ENCODE measurements around the gene RAB11FIP4. TPM values are rescaled to one million over a fixed set of nuclear protein-coding genes. Genes with fewer than 3 reads are reported as not detected.
A peak's percentile ranks its signal among the peaks of the same experiment; 100 is the strongest.

RAB11FIP4 gene
- total and polyA plus RNA-seq, 9 of the 15 experiments (the other 6 are each of a cell fraction or from before 2014, with no cell fraction given): 0.62 to 16.6 (median 8.9) TPM

- peak overlapping the region in 1 of 2 experiments; percentile 11; a peak in 1 of 4 replicates for H3K9ac ChIP-seq (ENCODE audit: insufficient read depth in 1 of 2, low read depth in 2 of 2, low read length in 2 of 2)
- H2AFZ ChIP-seq (ENCODE audit: low read depth, low read length): 0 out of 2 replicates have a peak overlapping the region, but pooled peaks have one; percentile 35
- no peaks in the 10 kb centered on the region for H3K79me2 ChIP-seq (ENCODE audit: control insufficient read depth, insufficient read depth, low read length)
- no peak overlapping the region for H3K27ac ChIP-seq (ENCODE audit: extremely low read depth, low read depth, low read length)
- no peaks in the 10 kb centered on the region for H3K9me3 ChIP-seq (replicated peaks; ENCODE audit: control insufficient read depth, insufficient read depth, low read depth, low read length)
- in situ Hi-C loops (cut with MboI): no loop called here
- TF ChIP-seq, protein P1, sequence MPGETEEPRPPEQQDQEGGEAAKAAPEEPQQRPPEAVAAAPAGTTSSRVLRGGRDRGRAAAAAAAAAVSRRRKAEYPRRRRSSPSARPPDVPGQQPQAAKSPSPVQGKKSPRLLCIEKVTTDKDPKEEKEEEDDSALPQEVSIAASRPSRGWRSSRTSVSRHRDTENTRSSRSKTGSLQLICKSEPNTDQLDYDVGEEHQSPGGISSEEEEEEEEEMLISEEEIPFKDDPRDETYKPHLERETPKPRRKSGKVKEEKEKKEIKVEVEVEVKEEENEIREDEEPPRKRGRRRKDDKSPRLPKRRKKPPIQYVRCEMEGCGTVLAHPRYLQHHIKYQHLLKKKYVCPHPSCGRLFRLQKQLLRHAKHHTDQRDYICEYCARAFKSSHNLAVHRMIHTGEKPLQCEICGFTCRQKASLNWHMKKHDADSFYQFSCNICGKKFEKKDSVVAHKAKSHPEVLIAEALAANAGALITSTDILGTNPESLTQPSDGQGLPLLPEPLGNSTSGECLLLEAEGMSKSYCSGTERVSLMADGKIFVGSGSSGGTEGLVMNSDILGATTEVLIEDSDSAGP (CRISPR knock-in tag; IDR thresholded peaks at IDR 0.05): no peak
- TF ChIP-seq GATA2 (CRISPR knock-in tag; IDR thresholded peaks at IDR 0.05) (no peak), HDAC1 (IDR thresholded peaks at IDR 0.05) (no peak), ZNF282 (CRISPR knock-in tag; IDR thresholded peaks at IDR 0.05) (no peak), TCF7 (IDR thresholded peaks at IDR 0.05; ENCODE audit: borderline replicate concordance) (no peak), BMI1 (IDR thresholded peaks at IDR 0.05; ENCODE audit: low read length) (no peak), SRSF7 (optimal IDR thresholded peaks at IDR 0.05; ENCODE audit: low read depth, low read length) (no peak), ZNF695 (CRISPR knock-in tag; IDR thresholded peaks at IDR 0.05) (no peak), MAZ (CRISPR knock-in tag; conservative IDR thresholded peaks at IDR 0.05 in 1 of 2, IDR thresholded peaks at IDR 0.05 in 1 of 2) (no peak), MCM5 (IDR thresholded peaks at IDR 0.05; ENCODE audit: low read depth) (no peak), SREBF2 (CRISPR knock-in tag; IDR thresholded peaks at IDR 0.05) (no peak), HDAC6 (IDR thresholded peaks at IDR 0.05; ENCODE audit: low read depth, low read length) (no peak), ATF7 (IDR thresholded peaks at IDR 0.05) (no peak), NFATC3 (IDR thresholded peaks at IDR 0.05) (no peak)
- TF ChIP-seq, protein P2, sequence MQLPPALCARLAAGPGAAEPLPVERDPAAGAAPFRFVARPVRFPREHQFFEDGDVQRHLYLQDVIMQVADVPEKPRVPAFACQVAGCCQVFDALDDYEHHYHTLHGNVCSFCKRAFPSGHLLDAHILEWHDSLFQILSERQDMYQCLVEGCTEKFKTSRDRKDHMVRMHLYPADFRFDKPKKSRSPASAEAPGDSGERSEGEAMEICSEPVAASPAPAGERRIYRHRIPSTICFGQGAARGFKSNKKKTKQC (CRISPR knock-in tag; IDR thresholded peaks at IDR 0.05): no peak
- intact Hi-C loops (cut with micrococcal nuclease): no loop called here
- no peaks in the 10 kb centered on the region; a peak in 1 of 5 replicates for H3K27me3 ChIP-seq (ENCODE audit: control insufficient read depth in 2 of 2, insufficient read depth in 2 of 2, low read length in 2 of 2)
- BruUV-seq (replicated peaks): no TSS peak
- H3K36me3 ChIP-seq (ENCODE audit: control insufficient read depth, insufficient read depth, low read length): no peaks in the 10 kb centered on the region
- CTCF ChIA-PET (ENCODE audit: low intra/inter-chr PET ratio): no interaction called here
- no peak for DNase-seq (ENCODE audit: extremely low read depth in 1 of 4, low spot score in 3 of 4)
- peaks cover 5 to 10% of the 10 kb centered on the region in 2 experiments; a peak in 4 of 5 replicates for H3K4me1 ChIP-seq (replicated peaks in 1 of 2; ENCODE audit: control insufficient read depth in 2 of 2, insufficient read depth in 2 of 2, low read length in 2 of 2)
- H3K9me1 ChIP-seq (ENCODE audit: control insufficient read depth, insufficient read depth, low read length): no peaks in the 10 kb centered on the region
- POLR2A ChIA-PET: interaction anchor here (1.6 kb wide), 1 partner anchor 8 kb away, joined by 9 read pairs; no protein-coding TSS in a partner anchor
- FAIRE-seq: no peak
- no peak overlapping the region for H3K4me2 ChIP-seq (ENCODE audit: insufficient read depth, low read length)
- no peak overlapping the region for H3K4me3 ChIP-seq
- H4K20me1 ChIP-seq (replicated peaks; ENCODE audit: control insufficient read depth, insufficient read depth, low read length): no peaks in the 10 kb centered on the region
- ATAC-seq: no peak
- WGBS (ENCODE audit: insufficient coverage, low coverage, missing lambda C conversion rate): 22% methylated on average over 6 of the region's 6 CpGs
Observed at GRCh38 chr17:31480067-31480466, 88.6 kb downstream of the RAB11FIP4 start.

Measured in K562 (cell line).